Endothelial cell of umbilical vein (primary cell): ENCODE measurements around the gene NR1D2.
"Not testable (repeated sequence)": the region's sequence is repeated elsewhere in the genome, so short reads cannot be mapped to it uniquely, and the experiment has no call there.

Experiments
- MAX ChIP-seq: IDR thresholded peaks from 2 replicates; pipeline ENCODE4 v1.6.1; 2011; ENCODE audit not compliant: insufficient read depth, insufficient read length
- POLR2A ChIP-seq: IDR thresholded peaks from 2 replicates; pipeline ENCODE4 v1.6.1; 2012; ENCODE audit warnings: low read depth, mild to moderate bottlenecking, control low read depth, low read length
- POLR2AphosphoS5 ChIP-seq: IDR thresholded peaks from 2 replicates; pipeline ENCODE4 v1.6.1; 2012; ENCODE audit warnings: low read depth, mild to moderate bottlenecking, control low read depth, low read length, moderate library complexity; ENCODE audit not compliant: insufficient read depth

- TF ChIP-seq MAX, POLR2A, POLR2AphosphoS5: not testable (repeated sequence)
Observed at GRCh38 chr3:23918331-23918730, 26.8 kb upstream of the NR1D2 start.
